GM18505 (cell line): ENCODE measurements around the gene CNOT1.
"Not testable (repeated sequence)": the region's sequence is repeated elsewhere in the genome, so short reads cannot be mapped to it uniquely, and the experiment has no call there.

ENCODE experiments used
- ATAC-seq: cut with Tn5 transposase; IDR thresholded peaks from one replicate; pipeline ENCODE4 v1.9.1; 2021; ENCODE audit not compliant: unreplicated experiment
- POLR2A ChIP-seq: IDR thresholded peaks from 4 replicates; pipeline ENCODE4 v1.6.1; 2011; ENCODE audit warnings: borderline replicate concordance; ENCODE audit not compliant: insufficient read depth, insufficient read length; ENCODE audit errors: extremely low read depth

The CNOT1 gene

DNA sequence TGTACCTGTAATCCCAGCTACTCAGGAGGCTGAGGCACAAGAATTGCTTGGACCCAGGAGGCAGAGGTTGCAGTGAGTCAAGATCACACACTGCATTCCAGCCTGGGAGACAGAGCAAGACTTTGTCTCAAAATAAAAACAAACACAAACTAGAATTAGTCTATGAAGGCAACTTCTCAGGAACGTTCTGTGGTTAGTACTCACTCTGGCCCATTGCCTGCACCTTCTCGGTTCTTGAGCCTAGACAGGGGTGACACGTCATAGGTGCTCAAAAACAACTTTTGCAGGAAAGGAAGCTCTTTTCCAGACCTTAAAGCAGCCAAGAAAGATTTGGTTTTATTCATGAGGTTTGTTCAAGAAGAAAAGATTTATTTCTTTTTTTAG, 22.3 kb upstream of the CNOT1 start:
- no peak for TF ChIP-seq POLR2A
- no peak for ATAC-seq

DNA sequence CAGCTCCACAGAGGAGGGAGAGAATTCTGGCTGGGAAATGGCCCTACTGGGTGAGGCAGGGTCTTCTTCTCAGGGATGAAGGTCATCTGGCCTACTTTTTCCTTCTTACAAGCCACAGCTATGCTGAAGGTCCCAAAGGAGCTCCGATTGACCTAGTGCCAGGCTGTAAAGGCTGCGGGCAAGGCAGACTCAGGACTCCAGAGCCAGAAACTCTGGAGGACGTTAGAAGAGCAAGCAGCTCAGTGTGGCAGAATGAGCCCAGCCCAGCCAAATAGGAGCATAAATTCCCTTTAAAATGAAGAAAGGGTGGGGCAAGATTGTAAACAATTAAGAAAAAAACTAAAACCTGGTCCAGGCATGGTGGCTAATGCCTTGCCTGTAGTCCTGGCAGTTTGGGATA, 20.1 kb upstream of the CNOT1 start:
- no peak for ATAC-seq

DNA sequence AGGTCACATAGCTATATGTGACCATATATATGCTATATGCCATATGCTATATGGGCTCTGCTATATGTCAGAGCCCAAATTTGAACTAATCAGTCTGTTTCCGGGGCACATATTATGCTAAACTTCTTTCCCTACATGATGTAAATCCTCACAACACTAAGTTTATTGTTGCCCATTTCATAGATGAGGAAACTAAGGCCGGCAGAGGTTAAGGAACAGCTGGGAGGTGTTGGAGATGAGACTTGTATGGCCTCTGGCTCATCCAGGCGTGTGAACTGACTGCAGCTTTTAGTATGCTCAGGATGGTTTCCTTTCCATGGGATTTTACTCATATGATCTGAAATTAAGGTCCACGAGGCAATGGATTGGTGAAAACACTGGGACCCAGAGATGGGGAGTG, 17.5 kb upstream of the CNOT1 start:
- TF ChIP-seq POLR2A = no peak
- ATAC-seq = no peak

More for the DNA sequence above, 20.1 kb upstream of the CNOT1 start:
- no peak for TF ChIP-seq POLR2A

DNA sequence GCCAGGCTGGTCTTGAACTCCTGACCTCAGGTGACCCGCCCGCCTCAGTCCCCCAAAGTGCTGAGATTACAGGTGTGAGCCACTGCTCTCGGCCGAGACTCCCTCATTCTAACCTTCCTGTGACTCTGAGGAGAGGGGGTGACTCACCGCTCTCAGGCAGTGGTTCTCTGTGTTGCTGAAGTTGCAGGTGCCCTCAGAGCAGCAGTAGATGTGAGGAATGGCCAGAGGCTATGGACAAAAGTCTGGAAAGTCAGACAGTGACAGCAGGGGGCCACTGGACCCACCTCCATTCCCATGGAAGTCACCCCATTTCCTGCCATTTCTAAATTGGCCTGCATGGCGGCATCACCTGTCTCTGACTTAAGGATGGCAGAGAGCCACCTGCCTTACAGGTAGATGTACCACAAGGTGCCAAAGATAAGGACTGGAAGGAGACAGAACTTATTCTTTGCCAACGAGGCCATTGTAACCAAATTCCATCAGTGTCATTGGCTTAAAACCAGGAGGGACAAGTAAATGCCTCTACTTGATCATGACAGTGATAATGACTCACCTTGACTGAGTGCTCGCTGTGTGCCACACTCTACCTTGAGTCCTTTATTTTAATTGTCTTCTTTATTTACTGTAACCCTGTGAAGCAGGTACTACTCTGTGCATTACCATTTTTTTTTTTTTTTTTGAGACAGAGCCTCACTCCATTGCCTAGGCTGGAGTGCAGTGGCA, 15.3 kb upstream of the CNOT1 start:
- no peak for TF ChIP-seq POLR2A
- no peak for ATAC-seq

DNA sequence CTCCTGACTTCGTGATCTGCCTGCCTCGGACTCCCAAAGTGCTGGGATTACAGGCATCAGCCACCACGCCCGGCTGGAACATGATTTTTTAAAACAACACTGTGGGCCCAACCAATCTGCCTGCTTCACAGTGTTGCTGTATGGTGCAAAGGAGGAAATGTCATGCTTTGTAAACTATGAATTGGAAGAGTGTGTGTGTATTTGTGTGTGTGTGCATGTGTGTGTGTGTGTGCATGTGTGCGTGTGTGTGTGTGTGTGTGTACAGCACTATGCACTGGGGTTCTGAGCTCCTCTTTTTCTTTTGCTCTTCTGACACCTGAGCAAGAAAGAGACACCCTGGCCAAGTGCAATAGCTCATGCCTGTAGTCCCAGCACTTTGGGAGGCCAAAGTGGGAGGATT, 14.5 kb upstream of the CNOT1 start:
- ATAC-seq = no peak
- no peak for TF ChIP-seq POLR2A

DNA sequence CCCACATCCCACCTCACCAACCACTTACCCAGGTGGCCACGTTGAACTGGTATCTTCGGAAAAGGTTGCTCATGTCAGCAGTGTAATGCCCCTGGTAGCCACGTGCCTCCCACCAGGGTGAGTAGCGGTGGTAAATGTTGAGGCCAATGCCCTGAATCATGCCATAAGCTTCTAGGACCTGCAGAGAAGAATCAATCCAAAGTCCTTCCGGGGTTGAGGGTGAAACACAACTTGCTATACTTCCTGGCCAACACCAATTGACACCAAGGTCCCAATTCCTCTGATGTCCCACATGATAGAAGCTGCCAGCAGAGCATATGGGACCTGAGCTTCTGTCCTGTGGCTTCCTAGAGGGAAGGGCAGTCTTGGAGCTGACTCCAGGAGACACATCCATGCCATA, 11.3 kb upstream of the CNOT1 start:
- no peak for TF ChIP-seq POLR2A
- ATAC-seq = no peak

DNA sequence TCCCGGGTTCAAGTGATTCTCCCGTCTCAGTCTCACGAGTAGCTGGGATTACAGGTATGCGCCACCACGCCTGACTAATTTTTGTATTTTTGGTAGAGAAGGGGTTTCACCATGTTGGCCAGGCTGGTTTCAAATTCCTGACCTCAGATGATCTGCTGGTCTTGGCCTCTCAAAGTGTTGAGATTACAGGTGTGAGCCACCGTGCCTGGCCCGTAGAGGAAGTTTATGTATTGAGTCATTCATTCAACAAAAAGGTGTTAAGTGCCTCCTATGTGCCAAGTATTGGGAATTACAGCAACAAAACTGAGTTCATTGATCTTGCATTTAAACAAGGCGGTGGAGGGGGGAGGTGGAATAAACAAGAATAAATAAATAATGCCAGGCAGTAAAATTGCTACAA, 10.2 kb upstream of the CNOT1 start:
- no peak for TF ChIP-seq POLR2A
- ATAC-seq = no peak

DNA sequence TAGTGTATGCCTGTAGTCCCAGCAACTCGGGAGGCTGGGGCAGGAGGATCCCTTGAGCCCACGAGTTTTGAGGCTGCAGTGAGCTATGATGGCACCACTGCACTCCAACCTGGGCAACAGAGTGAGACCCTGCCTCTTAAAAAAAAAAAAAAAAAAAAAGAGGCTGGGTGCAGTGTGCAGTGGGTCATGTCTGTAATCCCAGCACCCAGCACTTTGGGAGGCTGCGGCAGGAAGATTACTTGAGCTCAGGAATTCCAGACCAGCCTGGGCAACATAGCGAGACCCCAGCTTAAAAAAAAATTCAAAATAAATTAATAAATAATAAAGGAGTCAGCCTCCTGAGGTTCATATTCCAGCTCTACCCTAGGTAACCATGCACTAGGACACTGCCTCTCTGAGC, 9.6 kb upstream of the CNOT1 start:
- TF ChIP-seq POLR2A = no peak
- ATAC-seq = no peak

DNA sequence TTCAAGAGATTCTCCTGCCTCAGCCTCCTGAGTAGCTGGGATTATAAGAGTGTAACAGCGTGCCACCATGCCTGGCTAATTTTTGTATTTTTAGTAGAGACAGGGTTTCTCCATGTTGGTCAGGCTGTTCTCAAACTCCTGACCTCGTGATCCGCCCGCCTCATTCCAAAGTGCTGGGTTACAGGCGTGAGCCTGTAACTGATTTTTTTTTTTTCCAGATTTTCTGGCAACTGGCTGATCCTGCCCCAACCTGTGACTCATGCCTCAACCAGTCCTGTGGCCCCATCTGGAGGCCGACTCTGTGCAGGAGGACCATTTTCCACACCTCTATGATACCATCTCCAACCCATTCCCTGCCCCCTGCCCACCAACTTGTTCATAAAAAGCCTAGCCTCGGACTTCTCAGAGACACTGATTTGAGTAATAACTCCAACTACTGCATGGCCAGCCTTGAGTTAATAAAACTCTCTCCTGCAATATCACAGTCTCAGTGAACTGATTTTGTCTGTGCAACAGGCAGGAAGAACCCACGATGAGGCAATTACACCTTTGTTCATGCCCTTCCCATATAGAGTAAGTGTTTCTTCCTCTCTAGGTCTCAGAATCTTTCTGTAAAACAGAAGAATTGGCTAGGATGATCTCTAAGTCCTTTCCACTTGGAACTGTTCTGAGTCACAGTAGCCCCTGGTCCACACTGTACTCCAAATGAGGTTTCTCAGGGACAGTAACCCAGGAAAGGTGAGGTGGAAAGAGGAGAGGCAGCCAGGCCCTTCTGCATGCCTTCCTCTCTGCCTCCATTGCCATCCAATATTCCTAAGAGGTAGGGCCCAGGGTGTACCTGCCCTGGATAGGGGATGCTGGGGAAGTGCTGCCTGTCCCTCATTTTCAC, 8.8 kb upstream of the CNOT1 start:
- TF ChIP-seq POLR2A = no peak
- no peak for ATAC-seq

DNA sequence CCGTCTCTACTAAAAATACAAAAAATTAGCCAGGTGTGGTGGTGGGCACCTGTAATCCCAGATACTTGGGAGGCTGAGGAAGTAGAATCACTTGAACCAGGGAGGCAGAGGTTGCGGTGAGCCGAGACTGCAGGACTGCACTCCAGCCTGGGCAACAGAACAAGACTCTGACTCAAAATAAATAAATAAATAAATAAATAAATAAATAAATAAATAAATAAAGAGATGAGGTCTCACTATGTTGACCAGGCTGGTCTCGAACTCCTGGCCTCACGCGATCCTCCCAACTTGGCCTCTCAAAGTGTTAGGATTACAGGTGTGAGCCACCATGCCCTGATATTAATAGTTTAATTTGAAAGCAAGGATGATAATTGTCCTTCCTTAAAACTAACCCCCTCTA, 7.4 kb upstream of the CNOT1 start:
- not testable (repeated sequence) for ATAC-seq

DNA sequence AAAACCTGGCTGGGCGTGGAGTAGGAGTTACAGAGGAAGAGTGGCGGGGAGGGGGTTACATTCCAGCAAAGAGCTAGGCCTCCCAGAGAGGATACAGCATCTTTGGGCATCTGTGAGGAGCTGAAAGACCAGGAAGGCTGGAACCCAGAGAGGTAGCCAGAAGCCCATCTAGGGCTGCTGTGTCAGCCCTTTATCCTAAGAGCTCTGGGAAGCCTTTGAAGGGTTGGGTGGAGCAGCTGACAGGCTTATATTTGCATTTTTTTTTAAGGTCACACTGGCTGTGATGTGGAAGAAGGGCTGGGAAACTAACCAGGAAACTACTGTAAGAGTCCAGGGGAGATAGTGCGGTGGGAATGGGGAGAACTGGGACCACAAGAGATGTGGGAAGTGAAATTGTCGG, 6.8 kb upstream of the CNOT1 start:
- no peak for TF ChIP-seq POLR2A

DNA sequence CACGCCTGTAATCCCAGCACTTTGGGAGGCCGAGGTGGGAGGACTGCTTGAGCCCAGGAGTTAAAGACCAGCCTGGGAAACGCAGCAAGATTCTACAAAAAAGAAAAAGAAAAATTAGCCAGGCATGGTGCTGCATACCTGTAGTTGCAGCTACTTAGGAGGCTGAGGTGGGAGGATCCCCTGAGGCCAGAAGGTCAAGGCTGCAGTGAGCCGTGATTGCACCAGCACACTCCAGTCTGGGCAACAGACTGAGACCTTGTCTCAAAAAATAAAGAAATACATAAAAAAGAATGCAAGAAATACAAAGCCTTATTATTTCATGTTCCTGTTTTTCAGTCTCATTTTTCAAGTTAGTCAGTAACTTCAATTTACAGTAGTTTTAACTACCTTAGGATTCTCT, 5.9 kb upstream of the CNOT1 start:
- no peak for ATAC-seq
- TF ChIP-seq POLR2A = no peak

More for the DNA sequence above, 6.8 kb upstream of the CNOT1 start:
- no peak for ATAC-seq

DNA sequence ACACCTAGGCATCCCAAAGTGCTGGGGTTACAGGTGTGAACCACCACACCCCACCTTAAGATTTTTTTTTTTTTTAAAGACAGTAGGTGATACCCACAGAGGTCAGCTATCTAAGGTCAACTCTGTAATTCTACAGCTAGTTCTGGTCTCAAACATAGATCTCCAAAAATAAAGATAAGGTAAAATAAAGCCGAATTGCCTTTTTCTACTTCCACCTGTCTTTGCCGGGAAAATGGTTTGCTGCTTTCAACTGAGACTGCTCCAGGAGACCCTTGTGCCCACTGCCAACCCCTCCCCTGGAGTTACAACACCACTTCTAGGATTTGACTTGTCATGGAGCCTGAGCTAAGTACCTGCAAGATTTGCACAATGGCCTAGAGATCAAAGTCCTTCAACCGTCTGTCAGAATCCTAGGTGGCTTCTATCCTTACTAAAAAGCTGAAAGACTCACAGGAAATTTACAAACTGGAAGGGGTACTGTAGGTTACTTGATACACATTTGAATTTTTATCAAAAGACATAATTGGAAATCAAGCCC, 4.7 kb upstream of the CNOT1 start:
- no peak for ATAC-seq
- no peak for TF ChIP-seq POLR2A
